HCT116 (cell line): ENCODE data around the gene CCDC138. TPM values are rescaled to one million over a fixed set of nuclear protein-coding genes. Genes with fewer than 3 reads are reported as not detected.
"Not testable (repeated sequence)": the region's sequence is repeated elsewhere in the genome, so short reads cannot be mapped to it uniquely, and the experiment has no call there.

Experiments used
- ATAC-seq: fragments of 200-7000 bp; cut with Tn5 transposase; 2 replicates; pipeline ENCODE4 v1.9.1; 2020; ENCODE audit warnings: mild to moderate bottlenecking, moderate library complexity
- BruUV-seq: library from RNA; stranded (reverse); fragments of 400-500 nt; replicated peaks from 2 replicates; lab custom pipeline; 2021; lab: Mats Ljungman, UMichigan
- CTCF ChIA-PET: fragments of 300-600 bp; sonication (Branson Sonifier 250); formaldehyde crosslinking; loops from one replicate; lab custom pipeline; 2021; ENCODE audit warnings: antibody characterized with exemption; lab: Charles Lee
- POLR2A ChIA-PET: fragments of 300-600, 350-600 bp; sonication (Branson Sonifier 250); formaldehyde crosslinking; loops from one replicate; lab custom pipeline; 2021; ENCODE audit warnings: antibody characterized with exemption; lab: Charles Lee
- RAD21 ChIA-PET, 2 experiments: fragments of 300-600 bp; sonication (Branson Sonifier 250); formaldehyde crosslinking; loops; one replicate each; lab custom pipeline; 2023; ENCODE audit warnings: low total read pairs in 2 of 2; ENCODE audit not compliant: uncharacterized antibody in 2 of 2, unreplicated experiment in 2 of 2, low non-redundant PET in 1 of 2; lab: Charles Lee
- DNase-seq: peaks from one replicate; pipeline ENCODE4 v3.0.0-alpha.2; 2010; ENCODE audit warnings: low read depth, low spot score
- H2AFZ ChIP-seq: fragments of 200-600 bp; shearing (Covaris generic), sonication (generic); 2 replicates; pipeline ENCODE4 v1.6.1; 2017; ENCODE audit warnings: low read depth, mixed run types, mixed read lengths, antibody characterized with exemption, low read length; ENCODE audit not compliant: poor library complexity, severe bottlenecking
- H3K27ac ChIP-seq: 2 replicates; pipeline ENCODE4 v1.5.1; 2012; ENCODE audit warnings: low read depth, low read length
- H3K27me3 ChIP-seq: fragments of 200-600 bp; sonication (generic); 2 replicates; pipeline ENCODE4 v1.6.1; 2016; ENCODE audit warnings: mixed run types, low read length, mixed read lengths; ENCODE audit not compliant: insufficient read depth
- H3K36me3 ChIP-seq, 2 experiments: fragments of 200-500 bp in 1 of 2; fragments of 200-600 bp in 1 of 2; sonication (Bioruptor generic) in 1 of 2; sonication (generic) in 1 of 2; 2 replicates each; pipeline versions ENCODE4 v1.5.1 to v1.6.1; 2014 to 2016; ENCODE audit warnings: low read length in 2 of 2, inconsistent platforms in 1 of 2, mixed read lengths in 1 of 2, mixed run types in 1 of 2; ENCODE audit not compliant: insufficient read depth in 2 of 2, control insufficient read depth in 1 of 2
- H3K4me1 ChIP-seq, 2 experiments: fragments of 200-600 bp in 1 of 2; sonication (generic) in 1 of 2; 2 replicates each; pipeline versions ENCODE4 v1.5.1 to v1.6.1; 2012 to 2017; ENCODE audit warnings: low read length in 2 of 2, inconsistent platforms in 1 of 2, mild to moderate bottlenecking in 1 of 2, mixed read lengths in 1 of 2, mixed run types in 1 of 2, moderate library complexity in 1 of 2; ENCODE audit not compliant: insufficient read depth in 2 of 2, control insufficient read depth in 1 of 2
- H3K4me2 ChIP-seq: fragments of 200-600 bp; sonication (generic); 2 replicates; pipeline ENCODE4 v1.6.1; 2017; ENCODE audit warnings: mixed run types, low read length, mixed read lengths
- H3K4me3 ChIP-seq, 2 experiments: fragments of 200-600 bp in 1 of 2; sonication (generic) in 1 of 2; replicated peaks in 1 of 2; 2 replicates each; pipeline ENCODE4 v1.5.1; 2011 to 2016; ENCODE audit warnings: low read length in 2 of 2, control low read depth in 1 of 2, low read depth in 1 of 2, mild to moderate bottlenecking in 1 of 2, mixed read lengths in 1 of 2, mixed run types in 1 of 2
- H3K79me2 ChIP-seq: fragments of 200-600 bp; sonication (generic); 2 replicates; pipeline ENCODE4 v1.6.1; 2017; ENCODE audit warnings: mild to moderate bottlenecking, mixed run types, low read length, moderate library complexity, mixed read lengths; ENCODE audit not compliant: insufficient read depth
- H3K9ac ChIP-seq: fragments of 200-600 bp; sonication (generic); 2 replicates; pipeline ENCODE4 v1.6.1; 2016; ENCODE audit warnings: low read length, mixed read lengths
- H3K9me2 ChIP-seq: fragments of 200-600 bp; sonication (generic), shearing (Covaris generic); 2 replicates; pipeline ENCODE4 v1.6.1; 2017; ENCODE audit warnings: mixed run types, mild to moderate bottlenecking, moderate library complexity; ENCODE audit not compliant: insufficient read depth
- H3K9me3 ChIP-seq, 2 experiments: fragments of 200-500 bp in 1 of 2; fragments of 200-600 bp in 1 of 2; sonication (Bioruptor generic) in 1 of 2; sonication (generic) in 1 of 2; 2 replicates each; pipeline ENCODE4 v1.6.1; 2014 to 2017; ENCODE audit warnings: low read length in 2 of 2, mixed read lengths in 2 of 2, inconsistent platforms in 1 of 2, low read depth in 1 of 2, mild to moderate bottlenecking in 1 of 2, mixed run types in 1 of 2, moderate library complexity in 1 of 2; ENCODE audit not compliant: control insufficient read depth in 1 of 2, insufficient read depth in 1 of 2
- H4K20me1 ChIP-seq: fragments of 200-600 bp; sonication (generic), shearing (Covaris generic); 2 replicates; pipeline ENCODE4 v1.6.1; 2017; ENCODE audit warnings: mixed run types, mild to moderate bottlenecking, moderate library complexity; ENCODE audit not compliant: insufficient read depth
- FOSL1 ChIP-seq: IDR thresholded peaks from 2 replicates; pipeline ENCODE4 v1.6.1; 2012; ENCODE audit warnings: low read depth
- MAX ChIP-seq: IDR thresholded peaks from 2 replicates; pipeline ENCODE4 v1.6.1; 2012
- POLR2AphosphoS5 ChIP-seq: IDR thresholded peaks from 2 replicates; pipeline ENCODE4 v1.6.1; 2011; ENCODE audit warnings: mild to moderate bottlenecking, low read depth, low read length, moderate library complexity
- RAD21 ChIP-seq: IDR thresholded peaks from 2 replicates; pipeline ENCODE4 v1.6.1; 2012; ENCODE audit warnings: low read depth, mild to moderate bottlenecking
- SIN3A ChIP-seq: IDR thresholded peaks from 2 replicates; pipeline ENCODE4 v1.6.1; 2012; ENCODE audit warnings: low read depth
- SP1 ChIP-seq: IDR thresholded peaks from 2 replicates; pipeline ENCODE4 v1.6.1; 2012; ENCODE audit warnings: low read depth
- ZNF274 ChIP-seq: fragments of 200-500 bp; sonication (Bioruptor generic); IDR thresholded peaks from 2 replicates; pipeline ENCODE4 v1.6.1; 2014; ENCODE audit warnings: mild to moderate bottlenecking, low read depth, low read length, inconsistent platforms
- intact Hi-C: fragments of 100-400 bp; cut with micrococcal nuclease; formaldehyde crosslinking; loops from 2 replicates; pipeline ENCODE4 v1.10.0; 2022
- total RNA-seq: library from RNA; stranded (reverse); gene quantifications from one replicate; pipeline ENCODE4 v1.2.1, GENCODE V29; 2021; ENCODE audit not compliant: unreplicated experiment

Gene CCDC138
- total RNA-seq, 1 experiment from 2014 or later: 13.4 TPM

- peak; percentile 70 for TF ChIP-seq MAX
- TF ChIP-seq SP1: peak; percentile 4; the same call in 1 of the 2 replicates
- peak; percentile 89 for TF ChIP-seq POLR2AphosphoS5
- no peak for TF ChIP-seq ZNF274
- TF ChIP-seq FOSL1: no peak
- no peak for TF ChIP-seq RAD21
- TF ChIP-seq SIN3A: peak; percentile 66
Measured at GRCh38 chr2:108786354-108787215, at the start of gene CCDC138 (continued).

- H3K79me2 ChIP-seq, H3K9me2 ChIP-seq, BruUV-seq, H3K36me3 ChIP-seq, RAD21 ChIA-PET, H3K4me2 ChIP-seq, H3K27ac ChIP-seq, ATAC-seq, H2AFZ ChIP-seq, H3K9ac ChIP-seq, H3K4me3 ChIP-seq, POLR2A ChIA-PET, H4K20me1 ChIP-seq, H3K4me1 ChIP-seq, intact Hi-C loops, H3K9me3 ChIP-seq, DNase-seq, CTCF ChIA-PET, H3K27me3 ChIP-seq: not testable (repeated sequence)
Measured at GRCh38 chr2:108757973-108758372, 28.6 kb upstream of the CCDC138 start.

- RAD21 ChIA-PET, H3K9me3 ChIP-seq, H3K4me3 ChIP-seq, H3K9ac ChIP-seq, H4K20me1 ChIP-seq, H3K4me1 ChIP-seq, H2AFZ ChIP-seq, POLR2A ChIA-PET, H3K4me2 ChIP-seq, H3K27ac ChIP-seq, H3K9me2 ChIP-seq, H3K27me3 ChIP-seq, DNase-seq, BruUV-seq, ATAC-seq, intact Hi-C loops, CTCF ChIA-PET: not testable (repeated sequence)
- Histone ChIP-seq H3K36me3 (peaks cover 23 to 26% of the 10 kb centered on the region in 2 experiments), H3K79me2 (0 out of 2 replicates have a peak, but pooled peaks cover 11% of the 10 kb centered on the region)
Measured at GRCh38 chr2:108762618-108763017, 24.0 kb upstream of the CCDC138 start.

- H2AFZ ChIP-seq, ATAC-seq, H3K4me2 ChIP-seq, H3K27ac ChIP-seq, H3K27me3 ChIP-seq, H3K4me1 ChIP-seq, H3K4me3 ChIP-seq, H3K9me2 ChIP-seq, H3K9me3 ChIP-seq, intact Hi-C loops, CTCF ChIA-PET, RAD21 ChIA-PET, H3K9ac ChIP-seq, H4K20me1 ChIP-seq, POLR2A ChIA-PET, DNase-seq, BruUV-seq: not testable (repeated sequence)
- Histone ChIP-seq H3K36me3 (peaks cover 20 to 30% of the 10 kb centered on the region in 2 experiments), H3K79me2 (0 out of 2 replicates have a peak, but pooled peaks cover 22% of the 10 kb centered on the region)
Measured at GRCh38 chr2:108766671-108767070, 19.9 kb upstream of the CCDC138 start.
